H1 (cell line): ENCODE measurements around the gene WIPF1. TPM values are rescaled to one million over a fixed set of nuclear protein-coding genes. Genes with fewer than 3 reads are reported as not detected.

ENCODE experiments used
- CTCF ChIA-PET: fragments of 300-600 bp; sonication (Branson Sonifier 250); formaldehyde crosslinking; loops from one replicate; lab custom pipeline; 2021; ENCODE audit not compliant: partially characterized antibody; lab: Charles Lee
- POLR2A ChIA-PET: fragments of 300-600 bp; sonication (Branson Sonifier 250); formaldehyde crosslinking; loops from one replicate; lab custom pipeline; 2021; ENCODE audit warnings: inconsistent platforms; ENCODE audit not compliant: partially characterized antibody; lab: Charles Lee
- DNase-seq, 2 experiments: peaks; one replicate each; pipeline versions ENCODE4 v3.0.0 to v3.0.0-alpha.2; 2010 to 2022; ENCODE audit warnings: low spot score in 2 of 2, low read depth in 1 of 2, mixed read lengths in 1 of 2
- FAIRE-seq: peaks from 2 replicates; lab custom pipeline; 2011; peaks lifted over from hg19 to GRCh38; lab: Jason Lieb, UNC
- H2AFZ ChIP-seq: 2 replicates; pipeline ENCODE4 v1.8.1; 2012; ENCODE audit warnings: low read length, inconsistent platforms
- H2AK5ac ChIP-seq: 2 replicates; pipeline ENCODE4 v1.6.1; 2013; ENCODE audit warnings: low read depth, low read length
- H2BK120ac ChIP-seq: replicated peaks from 2 replicates; pipeline ENCODE3; 2013; ENCODE audit warnings: low read depth, low read length, inconsistent platforms
- H2BK12ac ChIP-seq: 2 replicates; pipeline ENCODE4 v1.6.1; 2013; ENCODE audit warnings: low read depth, low read length
- H2BK15ac ChIP-seq: 2 replicates; pipeline ENCODE4 v1.6.1; 2013; ENCODE audit warnings: low read length
- H2BK20ac ChIP-seq: 2 replicates; pipeline ENCODE4 v1.6.1; 2013; ENCODE audit warnings: low read length
- H2BK5ac ChIP-seq: 2 replicates; pipeline ENCODE4 v1.6.1; 2013; ENCODE audit warnings: low read depth, low read length
- H3K14ac ChIP-seq: 2 replicates; pipeline ENCODE4 v1.6.1; 2013; ENCODE audit warnings: inconsistent platforms; ENCODE audit not compliant: insufficient read length
- H3K18ac ChIP-seq: 2 replicates; pipeline ENCODE4 v1.6.1; 2013; ENCODE audit warnings: low read length; ENCODE audit errors: extremely low read depth
- H3K23ac ChIP-seq: 2 replicates; pipeline ENCODE4 v1.6.1; 2013; ENCODE audit warnings: inconsistent platforms; ENCODE audit not compliant: insufficient read length
- H3K23me2 ChIP-seq: 2 replicates; pipeline ENCODE4 v1.6.1; 2013; ENCODE audit warnings: low read depth, low read length
- H3K27ac ChIP-seq: 2 replicates; pipeline ENCODE4 v1.6.1; 2011; ENCODE audit warnings: low read depth, low read length, inconsistent platforms
- H3K27me3 ChIP-seq, 4 experiments: replicated peaks in 1 of 4; 1 replicate in 1 of 4; 2 replicates in 3 of 4; pipeline versions ENCODE4 v1.6.1 to v1.8.1; 2011 to 2013; ENCODE audit warnings: low read length in 3 of 4, mild to moderate bottlenecking in 3 of 4, inconsistent platforms in 2 of 4, mixed read lengths in 2 of 4, moderate library complexity in 1 of 4; ENCODE audit not compliant: control insufficient read depth in 3 of 4, insufficient read depth in 3 of 4; ENCODE audit errors: extremely low read depth in 1 of 4
- H3K36me3 ChIP-seq, 4 experiments: 2 replicates each; pipeline versions ENCODE4 v1.6.1 to v1.8.1; 2011 to 2013; ENCODE audit warnings: mild to moderate bottlenecking in 4 of 4, low read length in 3 of 4, moderate library complexity in 2 of 4, control low read depth in 1 of 4, inconsistent platforms in 1 of 4; ENCODE audit not compliant: insufficient read depth in 4 of 4, control insufficient read depth in 2 of 4
- H3K4ac ChIP-seq: replicated peaks from 2 replicates; pipeline ENCODE3; 2013; ENCODE audit warnings: low read length, low read depth, mixed read lengths, inconsistent platforms; ENCODE audit not compliant: insufficient read length
- H3K4me1 ChIP-seq, 4 experiments: replicated peaks in 1 of 4; 1 replicate in 1 of 4; 2 replicates in 3 of 4; pipeline versions ENCODE4 v1.6.1 to v1.8.1; 2011 to 2013; ENCODE audit warnings: low read length in 3 of 4, inconsistent platforms in 2 of 4, mixed read lengths in 1 of 4; ENCODE audit not compliant: insufficient read depth in 4 of 4, control insufficient read depth in 3 of 4
- H3K4me2 ChIP-seq, 2 experiments: 2 replicates each; pipeline versions ENCODE4 v1.6.1 to v1.8.1; 2011 to 2013; ENCODE audit warnings: low read depth in 2 of 2, low read length in 2 of 2, control low read depth in 1 of 2, inconsistent platforms in 1 of 2, mild to moderate bottlenecking in 1 of 2; ENCODE audit not compliant: insufficient read depth in 1 of 2
- H3K4me3 ChIP-seq, 4 experiments: fragments of 200-600, 300-600 bp in 1 of 4; sonication (generic), shearing (Covaris generic), sonication (Bioruptor Twin) in 1 of 4; 2 replicates each; pipeline versions ENCODE4 v1.5.1 to v1.8.1; 2011 to 2016; ENCODE audit warnings: low read length in 4 of 4, low read depth in 3 of 4, control low read depth in 2 of 4, inconsistent platforms in 2 of 4, mild to moderate bottlenecking in 2 of 4, mixed read lengths in 1 of 4, moderate library complexity in 1 of 4; ENCODE audit not compliant: insufficient read depth in 2 of 4; ENCODE audit errors: extremely low read depth in 1 of 4
- H3K56ac ChIP-seq: replicated peaks from 2 replicates; pipeline ENCODE3; 2013; ENCODE audit warnings: low read depth, mild to moderate bottlenecking, mixed read lengths, low read length, inconsistent platforms; ENCODE audit not compliant: insufficient read length
- H3K79me1 ChIP-seq: 2 replicates; pipeline ENCODE4 v1.6.1; 2013; ENCODE audit warnings: low read depth, low read length, control low read depth
- H3K79me2 ChIP-seq, 2 experiments: 2 replicates each; pipeline versions ENCODE4 v1.6.1 to v1.8.1; 2012 to 2013; ENCODE audit warnings: low read length in 2 of 2, mild to moderate bottlenecking in 2 of 2, inconsistent platforms in 1 of 2; ENCODE audit not compliant: insufficient read depth in 2 of 2, control insufficient read depth in 1 of 2
- H3K9ac ChIP-seq, 4 experiments: replicated peaks in 1 of 4; 1 replicate in 1 of 4; 2 replicates in 3 of 4; pipeline versions ENCODE4 v1.6.1 to v1.8.1; 2011 to 2013; ENCODE audit warnings: low read depth in 3 of 4, low read length in 3 of 4, control low read depth in 2 of 4, mild to moderate bottlenecking in 2 of 4, moderate library complexity in 2 of 4, inconsistent platforms in 1 of 4; ENCODE audit errors: extremely low read depth in 1 of 4
- H3K9me3 ChIP-seq, 2 experiments: 2 replicates each; pipeline versions ENCODE4 v1.6.1 to v1.8.1; 2012 to 2013; ENCODE audit warnings: mild to moderate bottlenecking in 2 of 2, moderate library complexity in 2 of 2, control low read depth in 1 of 2, inconsistent platforms in 1 of 2, low read depth in 1 of 2, low read length in 1 of 2, mixed read lengths in 1 of 2; ENCODE audit not compliant: insufficient read depth in 2 of 2
- H4K20me1 ChIP-seq, 2 experiments: replicated peaks in 1 of 2; 2 replicates each; pipeline versions ENCODE3 to v1.8.1; 2011 to 2013; ENCODE audit warnings: inconsistent platforms in 2 of 2, low read length in 2 of 2, mild to moderate bottlenecking in 1 of 2; ENCODE audit not compliant: insufficient read depth in 2 of 2, control insufficient read depth in 1 of 2
- H4K5ac ChIP-seq: 2 replicates; pipeline ENCODE4 v1.6.1; 2013; ENCODE audit warnings: low read length, low read depth, mixed read lengths, inconsistent platforms; ENCODE audit not compliant: insufficient read length
- H4K8ac ChIP-seq: 2 replicates; pipeline ENCODE4 v1.8.0; 2013; ENCODE audit warnings: mild to moderate bottlenecking, moderate library complexity, low read length, inconsistent platforms; ENCODE audit not compliant: insufficient read depth; ENCODE audit errors: extremely low read depth
- H4K91ac ChIP-seq: replicated peaks from 2 replicates; pipeline ENCODE3; 2013; ENCODE audit warnings: low read length, mixed read lengths, inconsistent platforms; ENCODE audit not compliant: insufficient read length
- CBX5 ChIP-seq: fragments of 300-800, 300-1000 bp; sonication (generic); IDR thresholded peaks from 2 replicates; pipeline ENCODE4 v1.7.1; 2016; ENCODE audit warnings: antibody characterized with exemption, low read length, low read depth
- JUND ChIP-seq: IDR thresholded peaks from 2 replicates; pipeline ENCODE4 v1.6.1; 2011; ENCODE audit warnings: mild to moderate bottlenecking, improper control_type of control experiment, low read length
- KDM1A ChIP-seq: fragments of 200-600, 300-600 bp; sonication (generic); IDR thresholded peaks from 2 replicates; pipeline ENCODE4 v1.7.1; 2016; ENCODE audit warnings: mild to moderate bottlenecking, low read length, borderline replicate concordance
- KDM5A ChIP-seq: fragments of 200-600 bp; IDR thresholded peaks from 2 replicates; pipeline ENCODE4 v1.7.1; 2012; ENCODE audit warnings: mild to moderate bottlenecking, low read length, inconsistent platforms, mixed read lengths
- NRF1 ChIP-seq: IDR thresholded peaks from 2 replicates; pipeline ENCODE4 v1.6.1; 2011; ENCODE audit warnings: mild to moderate bottlenecking, low read depth, low read length, improper control_type of control experiment
- RXRA ChIP-seq: IDR thresholded peaks from 2 replicates; pipeline ENCODE4 v1.6.1; 2011; ENCODE audit warnings: low read depth, mild to moderate bottlenecking, low read length, moderate library complexity; ENCODE audit not compliant: insufficient read depth
- polyA plus RNA-seq, 7 experiments: library from polyadenylated mRNA; depleted of rRNA in 3 of 7; stranded (reverse) in 5 of 7; unstranded in 2 of 7; fragments of >200 nt in 5 of 7; fragments of 200-250 nt in 2 of 7; gene quantifications; 1 replicate in 5 of 7; 2 replicates in 1 of 7; 4 replicates in 1 of 7; pipeline versions ENCODE4 v1.2.1 to v1.2.3, GENCODE V29; 2011 to 2013; ENCODE audit warnings: missing spikeins in 2 of 7, mixed read lengths in 2 of 7
- total RNA-seq: library from RNA; stranded (reverse); fragmentation: NEBNext Ultra II Directional; extraction: Animal tissue kit (Norgen Biotek cat#: 25700); gene quantifications from 2 replicates; pipeline ENCODE4 v1.2.1, GENCODE V29; 2021

The WIPF1 gene
- total and polyA plus RNA-seq, 2 of the 8 experiments (the other 6 are each of a cell fraction or from before 2014, with no cell fraction given) = 4.7 to 5.2 TPM

GRCh38 chr2:174568425-174568824, 29.2 kb downstream of the WIPF1 start:
- Histone ChIP-seq H3K23me2 (no peaks in the 10 kb centered on the region), H2AFZ (no peak overlapping the region), H2BK120ac (no peak overlapping the region), H3K9ac (no peak overlapping the region), H2BK15ac (no peak overlapping the region), H3K36me3 (no peaks in the 10 kb centered on the region; a peak in 1 of 8 replicates), H2BK5ac (no peak overlapping the region), H4K8ac (no peak overlapping the region), H4K5ac (no peak overlapping the region), H3K27me3 (no peaks in the 10 kb centered on the region), H3K4me1 (no peaks in the 10 kb centered on the region), H2BK20ac (no peak overlapping the region), H2AK5ac (no peak overlapping the region), H3K79me1 (no peaks in the 10 kb centered on the region), H3K9me3 (no peaks in the 10 kb centered on the region), H3K18ac (no peak overlapping the region), H3K14ac (no peak overlapping the region), H3K4me3 (no peak overlapping the region), H2BK12ac (no peak overlapping the region), H4K91ac (no peak overlapping the region), H3K4ac (no peak overlapping the region), H3K56ac (no peak overlapping the region), H3K23ac (no peak overlapping the region), H4K20me1 (no peaks in the 10 kb centered on the region), H3K79me2 (no peaks in the 10 kb centered on the region), H3K4me2 (no peak overlapping the region), H3K27ac (no peak overlapping the region)
- ChIA-PET POLR2A (no interaction called here), CTCF (interaction anchor here (1.6 kb wide), 1 partner anchor 29 kb away, joined by 4 read pairs; the partner anchor contains the start of gene WIPF1)
- DNase-seq (no peak), FAIRE-seq (no peak)
- no peak for TF ChIP-seq JUND
- no peak for TF ChIP-seq NRF1
- TF ChIP-seq RXRA = no peak
- no peak for TF ChIP-seq KDM1A
- TF ChIP-seq CBX5 = no peak
- no peak for TF ChIP-seq KDM5A
